MM.1S (cell line): Measurements from ENCODE around the gene RALGDS.
"Not testable (repeated sequence)": the region's sequence is repeated elsewhere in the genome, so short reads cannot be mapped to it uniquely, and the experiment has no call there.

Source experiments
- DNase-seq: peaks from one replicate; pipeline ENCODE4 v3.0.0-alpha.2; 2015
- H2AFZ ChIP-seq: fragments of 300-600 bp; sonication (generic); 2 replicates; pipeline ENCODE4 v1.6.0; 2016; ENCODE audit warnings: antibody characterized with exemption, low read length
- H3F3A ChIP-seq: fragments of 300-600 bp; sonication (generic); 2 replicates; pipeline ENCODE4 v1.6.1; 2016; ENCODE audit warnings: mild to moderate bottlenecking, antibody characterized with exemption, low read length, moderate library complexity, mixed read lengths; ENCODE audit not compliant: insufficient read depth
- H3K27ac ChIP-seq: fragments of 300-600 bp; sonication (generic); 2 replicates; pipeline ENCODE4 v1.5.1; 2016; ENCODE audit warnings: mild to moderate bottlenecking, low read length
- H3K27me3 ChIP-seq: fragments of 300-600 bp; sonication (generic); replicated peaks from 2 replicates; pipeline ENCODE4 v1.6.0; 2016; ENCODE audit warnings: low read length; ENCODE audit not compliant: insufficient read depth
- H3K36me3 ChIP-seq: fragments of 300-600 bp; sonication (generic); replicated peaks from 2 replicates; pipeline ENCODE4 v1.6.1; 2016; ENCODE audit warnings: mild to moderate bottlenecking, low read length, mixed read lengths; ENCODE audit not compliant: insufficient read depth
- H3K4me1 ChIP-seq: fragments of 300-600 bp; sonication (generic); 2 replicates; pipeline ENCODE4 v1.6.1; 2016; ENCODE audit warnings: low read length, mixed read lengths
- H3K4me2 ChIP-seq: fragments of 300-600 bp; sonication (generic); 2 replicates; pipeline ENCODE4 v1.6.0; 2016; ENCODE audit warnings: low read depth, low read length
- H3K4me3 ChIP-seq: fragments of 300-600 bp; sonication (generic); 2 replicates; pipeline ENCODE4 v1.5.1; 2016; ENCODE audit warnings: low read length, mixed read lengths
- H3K79me2 ChIP-seq: fragments of 300-600 bp; sonication (generic); 2 replicates; pipeline ENCODE4 v1.6.1; 2016; ENCODE audit warnings: mixed run types, low read length, mixed read lengths
- H3K9ac ChIP-seq: fragments of 300-600 bp; sonication (generic); 2 replicates; pipeline ENCODE4 v1.6.1; 2016; ENCODE audit warnings: low read length, mixed read lengths
- H3K9me2 ChIP-seq: fragments of 300-600 bp; sonication (generic); replicated peaks from 2 replicates; pipeline ENCODE4 v1.6.1; 2016; ENCODE audit warnings: mild to moderate bottlenecking, low read length, mixed read lengths; ENCODE audit not compliant: insufficient read depth
- H3K9me3 ChIP-seq: fragments of 300-600 bp; sonication (generic); replicated peaks from 2 replicates; pipeline ENCODE4 v1.6.1; 2016; ENCODE audit warnings: mild to moderate bottlenecking, low read length, mixed read lengths; ENCODE audit not compliant: insufficient read depth
- H4K20me1 ChIP-seq: fragments of 300-600 bp; sonication (generic); 2 replicates; pipeline ENCODE4 v1.6.1; 2016; ENCODE audit warnings: mild to moderate bottlenecking, low read length, moderate library complexity, mixed read lengths; ENCODE audit not compliant: insufficient read depth
- CTCF ChIP-seq: fragments of 300-600 bp; sonication (generic); IDR thresholded peaks from 2 replicates; pipeline ENCODE4 v1.5.1; 2016; ENCODE audit warnings: antibody characterized with exemption, low read length, mixed read lengths
- EZH2 ChIP-seq: fragments of 300-600 bp; sonication (generic); optimal IDR thresholded peaks from 2 replicates; pipeline ENCODE3; 2017; ENCODE audit warnings: low read depth, mild to moderate bottlenecking, antibody characterized with exemption, low read length, mixed read lengths
- EZH2phosphoT487 ChIP-seq: fragments of 300-600 bp; sonication (generic); IDR thresholded peaks from 2 replicates; pipeline ENCODE4 v1.6.1; 2018; ENCODE audit warnings: antibody characterized with exemption, low read length

RALGDS gene

GRCh38 chr9:133094842-133095393 is 26.1 kb downstream of the RALGDS start:
- H3K36me3 ChIP-seq: no peaks in the 10 kb centered on the region; the same call in 1 of the 2 replicates
- H3F3A ChIP-seq: no peaks in the 10 kb centered on the region
- H3K9me2 ChIP-seq: no peaks in the 10 kb centered on the region
- no peak overlapping the region for H3K9ac ChIP-seq
- DNase-seq: no peak
- H3K9me3 ChIP-seq: no peaks in the 10 kb centered on the region
- no peak overlapping the region for H2AFZ ChIP-seq
- no peaks in the 10 kb centered on the region for H3K79me2 ChIP-seq
- H3K27me3 ChIP-seq: no peaks in the 10 kb centered on the region
- H3K4me1 ChIP-seq: no peaks in the 10 kb centered on the region
- no peak for TF ChIP-seq CTCF
- no peak for TF ChIP-seq EZH2phosphoT487
- no peak for TF ChIP-seq EZH2
- no peak overlapping the region for H3K27ac ChIP-seq
- H4K20me1 ChIP-seq: no peaks in the 10 kb centered on the region
- H3K4me2 ChIP-seq: no peak overlapping the region
- H3K4me3 ChIP-seq: no peak overlapping the region

GRCh38 chr9:133094351-133094750 is 26.7 kb downstream of the RALGDS start:
- H3K9ac ChIP-seq, H3F3A ChIP-seq, H3K9me3 ChIP-seq, H4K20me1 ChIP-seq, H2AFZ ChIP-seq, H3K79me2 ChIP-seq, H3K36me3 ChIP-seq, DNase-seq, H3K4me2 ChIP-seq, H3K4me3 ChIP-seq, H3K9me2 ChIP-seq, H3K27me3 ChIP-seq, H3K4me1 ChIP-seq, H3K27ac ChIP-seq: not testable (repeated sequence)

GRCh38 chr9:133090752-133091385 is 30.2 kb downstream of the RALGDS start:
- H3K36me3 ChIP-seq: no peaks in the 10 kb centered on the region
- no peak overlapping the region for H3K9ac ChIP-seq
- no peaks in the 10 kb centered on the region for H3K9me3 ChIP-seq
- no peak overlapping the region for H3K27ac ChIP-seq
- H3K9me2 ChIP-seq: no peaks in the 10 kb centered on the region
- no peak overlapping the region for H3K4me3 ChIP-seq
- no peaks in the 10 kb centered on the region for H4K20me1 ChIP-seq
- H2AFZ ChIP-seq: no peak overlapping the region
- DNase-seq: no peak
- no peaks in the 10 kb centered on the region for H3F3A ChIP-seq
- H3K27me3 ChIP-seq: peaks cover 9% of the 10 kb centered on the region; the same call in 1 of the 2 replicates
- no peak overlapping the region for H3K4me2 ChIP-seq
- no peaks in the 10 kb centered on the region for H3K4me1 ChIP-seq
- TF ChIP-seq CTCF (no peak), EZH2phosphoT487 (no peak), EZH2 (no peak)
- H3K79me2 ChIP-seq: no peaks in the 10 kb centered on the region

GRCh38 chr9:133090187-133090586 is 30.9 kb downstream of the RALGDS start:
- H3K27me3 ChIP-seq: peaks cover 9% of the 10 kb centered on the region; the same call in 1 of the 2 replicates
- no peak overlapping the region for H2AFZ ChIP-seq
- no peaks in the 10 kb centered on the region for H3K4me1 ChIP-seq
- DNase-seq: no peak
- no peaks in the 10 kb centered on the region for H3F3A ChIP-seq
- no peak overlapping the region for H3K27ac ChIP-seq
- H3K4me2 ChIP-seq: no peak overlapping the region
- H3K9ac ChIP-seq: no peak overlapping the region
- H3K4me3 ChIP-seq: no peak overlapping the region
- TF ChIP-seq CTCF: no peak
- no peak for TF ChIP-seq EZH2phosphoT487
- TF ChIP-seq EZH2: no peak
- no peaks in the 10 kb centered on the region for H3K9me3 ChIP-seq
- H3K9me2 ChIP-seq: no peaks in the 10 kb centered on the region
- H3K36me3 ChIP-seq: no peaks in the 10 kb centered on the region
- no peaks in the 10 kb centered on the region for H4K20me1 ChIP-seq
- H3K79me2 ChIP-seq: no peaks in the 10 kb centered on the region
